Measurements from ENCODE around the gene DAZAP2. TPM values are rescaled to one million over a fixed set of nuclear protein-coding genes. Genes with fewer than 3 reads are reported as not detected.
"Not testable (repeated sequence)": the region's sequence is repeated elsewhere in the genome, so short reads cannot be mapped to it uniquely, and the experiment has no call there.

DAZAP2 gene
- polyA plus RNA-seq, 12 donors, result 71.1 to 147 (median 80.8) TPM; not detected in 1

DNA sequence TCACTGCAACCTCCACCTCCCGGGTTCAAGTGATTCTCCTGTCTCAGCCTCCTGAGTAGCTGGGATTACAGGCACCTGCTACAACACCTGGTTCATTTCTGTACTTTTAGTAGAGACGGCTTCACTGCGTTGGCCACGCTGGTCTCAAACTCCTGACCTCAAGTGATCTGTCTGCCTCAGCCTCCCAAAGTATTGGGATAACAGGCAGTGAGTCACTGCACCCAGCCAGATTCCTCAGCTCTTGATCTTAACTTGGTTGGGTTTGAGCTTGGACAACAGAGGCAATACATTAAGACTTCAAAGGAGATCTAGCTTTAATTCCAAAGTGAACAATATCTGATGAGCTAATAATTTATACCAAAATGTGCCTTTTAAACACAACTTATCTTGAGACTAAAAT is 5.6 kb downstream of the DAZAP2 start:
- DNase-seq, result no peak

- DNase-seq, result no peak
These were observed 7.0 kb downstream of the DAZAP2 start for GRCh38 chr12:51245476-51246253.

- DNase-seq, result no peak
These were observed 7.7 kb downstream of the DAZAP2 start for GRCh38 chr12:51246254-51246853.

- no peak for DNase-seq
These were observed 9.0 kb downstream of the DAZAP2 start for GRCh38 chr12:51247523-51248206.

GRCh38 chr12:51253276-51253675 is 14.7 kb downstream of the DAZAP2 start:
- no peak for DNase-seq

- no peak for DNase-seq
These were observed 15.9 kb downstream of the DAZAP2 start for GRCh38 chr12:51254536-51254935.

GRCh38 chr12:51259600-51259999 is 21.0 kb downstream of the DAZAP2 start:
- not testable (repeated sequence) for DNase-seq

DNA sequence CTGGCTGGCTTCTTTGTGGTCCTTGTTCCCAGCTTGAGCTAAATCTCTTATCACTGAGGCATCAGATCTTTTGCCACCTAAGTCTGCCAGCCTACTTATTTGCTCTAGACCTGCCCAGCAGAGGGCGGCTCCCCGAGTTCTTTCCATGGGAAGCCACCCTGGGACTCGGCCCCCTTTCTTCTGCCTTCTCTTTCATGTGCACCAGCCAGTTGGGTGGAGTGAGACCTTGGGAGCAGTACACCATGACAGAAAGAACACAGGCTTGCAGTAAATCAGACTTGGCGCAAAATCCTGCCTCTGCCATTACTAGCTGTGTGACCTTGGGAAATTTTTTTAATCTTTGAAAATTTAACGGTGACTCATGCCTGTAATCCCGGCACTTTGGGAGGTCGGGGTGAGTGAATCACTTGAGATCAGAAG is 24.1 kb downstream of the DAZAP2 start:
- no peak for DNase-seq

DNA sequence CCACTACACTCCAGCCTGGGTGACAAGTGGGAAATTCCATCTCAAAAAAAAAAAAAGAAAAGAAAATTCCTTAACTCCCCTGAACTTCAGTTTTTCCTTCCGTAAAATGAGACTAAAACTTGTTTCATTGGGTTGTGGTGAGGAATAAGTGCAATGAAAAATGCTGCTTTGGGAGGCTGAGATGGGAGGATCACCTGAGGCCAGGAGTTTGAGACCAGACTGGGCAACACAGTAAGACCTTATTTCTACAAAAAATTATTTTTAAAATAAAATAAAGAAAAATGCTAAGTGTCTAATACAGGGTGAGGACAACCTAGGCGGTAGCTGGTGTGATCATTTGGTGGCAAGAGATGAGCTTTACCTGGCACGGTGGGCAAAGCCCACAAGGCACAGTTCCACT is 24.7 kb downstream of the DAZAP2 start:
- no peak for DNase-seq

GRCh38 chr12:51264297-51264696 is 25.7 kb downstream of the DAZAP2 start:
- no peak for DNase-seq

DNA sequence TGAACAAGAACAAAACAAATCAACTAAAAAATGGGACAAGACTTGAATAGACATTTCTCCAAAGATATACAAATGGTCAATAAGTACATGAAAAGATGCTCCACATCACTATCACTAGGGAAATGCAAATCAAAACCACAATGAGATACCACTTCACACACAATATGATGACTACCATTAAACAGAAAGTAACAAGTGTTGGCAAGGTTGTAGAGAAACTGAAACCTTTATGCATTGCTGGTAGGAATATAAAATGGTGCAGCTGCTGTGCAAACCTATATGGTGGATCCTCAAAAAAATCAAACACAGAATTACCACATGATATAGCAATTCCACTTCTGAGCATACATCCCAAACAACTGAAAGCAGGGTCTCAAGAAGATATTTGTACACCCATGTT is 26.4 kb downstream of the DAZAP2 start:
- DNase-seq, result no peak

DNA sequence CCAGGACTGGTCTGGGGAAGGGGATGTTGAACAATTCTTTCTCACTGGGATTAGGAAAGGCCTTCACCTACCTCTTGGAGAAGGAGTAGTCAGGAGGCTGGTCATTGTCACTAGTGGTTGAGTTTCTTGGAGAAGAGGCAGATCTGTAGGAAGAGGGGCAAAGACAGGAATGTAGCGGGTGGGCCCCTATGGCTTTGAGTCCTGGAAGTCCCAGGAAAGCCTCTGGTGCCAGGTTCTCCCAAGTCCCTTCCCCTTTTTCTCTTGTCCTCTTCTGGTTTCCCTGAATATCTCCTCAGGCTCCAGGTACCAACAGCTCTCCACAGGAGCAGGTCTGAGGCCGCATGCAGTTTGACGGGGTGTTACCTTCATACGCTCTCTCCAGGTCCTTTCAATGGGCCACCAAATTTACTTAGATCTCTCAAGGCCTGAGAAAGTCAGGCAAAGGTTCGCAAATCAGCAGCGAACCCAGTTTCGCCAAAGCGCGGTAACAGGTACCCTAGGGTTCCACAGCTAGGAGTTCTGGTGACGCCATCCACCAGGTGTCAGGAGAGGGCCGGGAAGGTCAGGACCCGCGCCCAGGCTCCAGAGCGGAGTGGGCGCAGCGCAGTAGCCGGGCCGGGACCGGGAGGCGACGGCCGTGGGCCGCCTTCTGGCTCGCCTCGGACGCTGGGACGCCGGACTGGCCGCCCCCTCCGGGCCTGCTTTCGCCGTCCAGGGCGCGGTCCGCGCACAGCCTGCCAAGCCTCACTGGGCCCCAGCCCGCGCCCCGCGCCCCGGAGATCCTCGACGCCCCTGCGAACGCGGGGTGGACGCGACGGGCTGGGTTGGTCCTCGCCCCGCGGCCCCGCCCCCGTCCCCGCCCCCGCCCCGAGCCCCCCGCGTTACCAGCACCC is 30.8 kb downstream of the DAZAP2 start:
- DNase-seq, result no peak

DNA sequence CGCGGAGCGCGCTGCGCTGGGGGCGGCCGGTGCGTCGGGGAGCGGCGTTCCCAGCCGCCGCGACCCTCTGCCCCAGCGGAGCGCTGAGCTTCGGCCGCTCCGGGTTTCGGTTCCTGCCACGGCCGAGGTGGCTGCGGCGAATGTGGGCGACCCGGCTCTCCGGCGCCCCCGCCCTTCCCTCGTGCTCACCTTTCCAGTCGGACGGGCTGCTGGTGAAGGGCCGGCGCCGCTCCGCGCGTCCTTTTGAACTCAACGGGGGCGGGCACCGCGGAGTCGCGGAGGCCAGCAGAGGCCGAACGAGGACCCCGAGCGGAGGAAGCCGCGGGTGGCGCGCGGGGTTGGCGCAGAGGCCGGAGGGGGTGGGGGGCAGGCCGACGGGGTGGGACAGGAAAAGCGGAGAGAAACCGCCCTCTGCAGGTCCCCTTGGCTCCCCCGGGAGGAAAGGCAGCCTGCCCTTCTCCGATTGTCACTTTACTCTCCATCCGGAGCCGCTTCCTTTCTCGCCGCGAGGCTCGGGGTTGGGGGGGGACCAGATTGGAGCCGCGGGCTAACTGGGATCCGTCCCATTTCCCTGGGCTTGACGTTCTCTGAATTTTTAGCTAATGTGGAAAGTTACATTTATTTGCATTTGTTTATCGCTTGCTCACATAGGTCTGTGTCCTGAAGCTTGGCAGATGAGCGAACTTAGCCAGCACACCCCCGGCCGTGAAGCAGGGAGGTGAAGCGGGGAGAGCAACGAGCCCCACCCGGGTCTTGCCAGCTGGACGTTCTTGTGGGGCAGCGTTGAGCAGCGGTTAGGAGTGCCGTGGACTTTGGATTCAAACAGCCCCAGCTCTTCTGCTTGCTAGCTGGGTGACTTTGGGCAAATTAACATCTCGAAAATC is 31.7 kb downstream of the DAZAP2 start, which contains the start of gene SMAGP:
Gene SMAGP, minus strand, starts transcription at position 349 of the 884 bp plus-strand sequence. CDS start 1,137 bp downstream, outside the sequence.
- no peak for DNase-seq

DNA sequence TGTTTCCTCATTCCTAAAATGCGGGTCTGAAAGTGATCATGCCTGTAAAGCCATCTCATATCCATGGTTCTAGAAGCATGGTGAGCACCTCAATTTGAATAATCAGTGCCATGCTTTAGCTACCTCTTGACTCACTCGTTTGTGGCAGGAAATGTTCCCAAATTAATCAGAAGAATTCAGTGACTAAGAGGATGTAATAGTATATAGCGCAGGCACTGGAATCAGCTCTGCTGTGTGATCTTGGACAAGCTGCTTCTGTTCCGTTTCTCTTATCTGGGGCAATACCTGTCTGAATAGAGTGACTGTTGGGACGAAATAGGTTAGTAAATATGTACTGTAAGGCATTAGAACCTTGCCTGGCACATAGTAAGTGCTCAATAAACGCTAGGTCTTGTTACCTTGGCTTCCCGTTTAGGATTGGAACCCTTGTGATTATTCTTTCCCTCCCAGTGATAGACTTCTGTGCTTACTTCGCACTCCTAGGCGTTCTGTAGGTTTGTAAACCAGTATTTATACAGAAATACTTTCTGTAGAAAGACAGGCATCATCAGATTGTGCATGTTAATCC is 32.4 kb downstream of the DAZAP2 start:
- no peak for DNase-seq

GRCh38 chr12:51272810-51273209 is 34.2 kb downstream of the DAZAP2 start:
- not testable (repeated sequence) for DNase-seq

DNA sequence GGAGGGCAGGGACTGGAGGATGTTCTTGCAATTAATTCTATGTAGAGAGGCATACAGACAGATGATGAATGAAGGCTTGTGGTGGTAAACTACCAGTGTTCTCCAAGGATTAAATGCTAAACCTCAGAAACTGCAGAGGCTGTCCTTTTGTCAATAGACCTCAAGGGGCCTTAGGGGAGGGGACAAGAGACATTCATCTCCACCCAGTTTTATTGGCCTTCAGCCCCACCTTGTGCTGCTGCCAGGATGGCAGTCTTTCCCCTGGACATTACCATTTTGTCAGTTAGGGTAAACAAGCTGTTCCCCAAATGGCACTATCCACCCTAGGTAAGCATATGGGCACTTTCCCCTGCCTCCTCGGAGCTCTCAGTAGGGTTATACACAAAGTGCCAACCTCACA is 36.5 kb downstream of the DAZAP2 start:
- no peak for DNase-seq

- no peak for DNase-seq
These were observed 42.7 kb downstream of the DAZAP2 start for GRCh38 chr12:51281202-51281924.

DNA sequence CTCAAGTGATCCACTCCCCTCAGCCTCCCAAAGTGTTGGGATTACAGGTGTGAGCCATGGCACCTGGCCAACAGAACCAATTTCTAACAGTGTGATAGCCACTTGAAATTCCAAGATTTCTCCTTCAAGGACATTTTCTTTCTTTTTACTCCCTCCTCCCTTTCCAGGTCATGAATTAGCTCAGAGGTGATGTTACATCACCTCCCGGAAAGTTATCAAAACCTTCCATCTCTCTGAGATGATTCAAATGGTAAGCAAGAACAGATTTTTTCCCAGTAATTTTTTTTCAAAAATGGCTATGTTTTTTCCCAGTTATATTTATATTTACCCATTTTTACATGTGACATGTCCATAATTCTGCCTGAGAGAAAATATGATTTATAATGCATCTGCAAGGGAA is 47.2 kb downstream of the DAZAP2 start:
- DNase-seq, result no peak
